GM10266 (cell line): ENCODE measurements around the gene VSIG10.

Experiments used
- DNase-seq: peaks from one replicate; pipeline ENCODE4 v3.0.0; 2012; ENCODE audit errors: extremely low spot score
- TF ChIP-seq, protein P1 (sequence below): IDR thresholded peaks from 2 replicates; pipeline ENCODE4 v1.5.1; 2012; ENCODE audit warnings: mild to moderate bottlenecking, low read depth; ENCODE audit not compliant: control insufficient read depth, insufficient read depth; ENCODE audit errors: missing control alignments

The VSIG10 gene, protein sequence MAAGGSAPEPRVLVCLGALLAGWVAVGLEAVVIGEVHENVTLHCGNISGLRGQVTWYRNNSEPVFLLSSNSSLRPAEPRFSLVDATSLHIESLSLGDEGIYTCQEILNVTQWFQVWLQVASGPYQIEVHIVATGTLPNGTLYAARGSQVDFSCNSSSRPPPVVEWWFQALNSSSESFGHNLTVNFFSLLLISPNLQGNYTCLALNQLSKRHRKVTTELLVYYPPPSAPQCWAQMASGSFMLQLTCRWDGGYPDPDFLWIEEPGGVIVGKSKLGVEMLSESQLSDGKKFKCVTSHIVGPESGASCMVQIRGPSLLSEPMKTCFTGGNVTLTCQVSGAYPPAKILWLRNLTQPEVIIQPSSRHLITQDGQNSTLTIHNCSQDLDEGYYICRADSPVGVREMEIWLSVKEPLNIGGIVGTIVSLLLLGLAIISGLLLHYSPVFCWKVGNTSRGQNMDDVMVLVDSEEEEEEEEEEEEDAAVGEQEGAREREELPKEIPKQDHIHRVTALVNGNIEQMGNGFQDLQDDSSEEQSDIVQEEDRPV

DNA sequence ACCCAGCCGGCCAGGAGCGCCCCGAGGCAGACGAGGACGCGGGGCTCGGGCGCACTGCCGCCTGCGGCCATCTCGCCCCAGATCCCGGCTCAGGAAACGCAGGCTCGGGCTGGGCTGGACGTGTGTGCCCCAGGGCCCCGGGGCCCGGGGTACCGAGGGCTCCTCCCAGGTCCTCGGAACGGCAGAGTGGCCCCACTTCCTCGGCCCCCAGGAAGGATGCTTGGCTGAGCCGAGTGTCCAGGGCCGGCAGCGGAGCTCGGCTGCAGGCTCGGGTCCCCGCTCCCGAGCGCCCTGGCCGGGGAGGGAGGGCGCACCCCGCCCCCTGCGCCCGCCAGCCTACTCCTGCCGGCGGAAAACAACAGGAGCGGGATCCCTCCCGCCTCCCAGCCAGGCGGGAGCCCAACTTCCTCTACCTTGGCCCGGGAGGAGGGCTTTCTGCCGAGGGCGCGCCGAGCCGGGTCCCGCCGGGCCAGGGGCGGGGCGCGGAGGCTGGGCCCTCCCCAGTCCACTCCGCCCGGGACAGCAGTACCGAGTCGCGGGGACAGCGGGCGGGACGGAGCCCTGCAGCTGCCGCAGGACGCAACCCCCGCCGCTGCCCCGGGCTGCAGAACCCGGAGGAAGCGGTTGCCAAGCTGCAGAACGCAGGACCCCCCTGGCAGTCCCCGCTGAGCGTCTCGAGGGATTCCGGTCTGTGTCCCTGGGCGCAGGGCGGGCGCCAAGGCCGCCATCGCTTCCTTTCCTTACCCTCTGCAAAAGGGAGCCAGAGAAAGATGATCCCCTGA is at the start of gene VSIG10:
Gene VSIG10, minus strand, starts transcription at position 411 of the 782 bp plus-strand sequence. Its CDS starts 340 bp downstream, at position 71.
- DNase-seq, result peak; percentile 73
- TF ChIP-seq, protein P1, sequence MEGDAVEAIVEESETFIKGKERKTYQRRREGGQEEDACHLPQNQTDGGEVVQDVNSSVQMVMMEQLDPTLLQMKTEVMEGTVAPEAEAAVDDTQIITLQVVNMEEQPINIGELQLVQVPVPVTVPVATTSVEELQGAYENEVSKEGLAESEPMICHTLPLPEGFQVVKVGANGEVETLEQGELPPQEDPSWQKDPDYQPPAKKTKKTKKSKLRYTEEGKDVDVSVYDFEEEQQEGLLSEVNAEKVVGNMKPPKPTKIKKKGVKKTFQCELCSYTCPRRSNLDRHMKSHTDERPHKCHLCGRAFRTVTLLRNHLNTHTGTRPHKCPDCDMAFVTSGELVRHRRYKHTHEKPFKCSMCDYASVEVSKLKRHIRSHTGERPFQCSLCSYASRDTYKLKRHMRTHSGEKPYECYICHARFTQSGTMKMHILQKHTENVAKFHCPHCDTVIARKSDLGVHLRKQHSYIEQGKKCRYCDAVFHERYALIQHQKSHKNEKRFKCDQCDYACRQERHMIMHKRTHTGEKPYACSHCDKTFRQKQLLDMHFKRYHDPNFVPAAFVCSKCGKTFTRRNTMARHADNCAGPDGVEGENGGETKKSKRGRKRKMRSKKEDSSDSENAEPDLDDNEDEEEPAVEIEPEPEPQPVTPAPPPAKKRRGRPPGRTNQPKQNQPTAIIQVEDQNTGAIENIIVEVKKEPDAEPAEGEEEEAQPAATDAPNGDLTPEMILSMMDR, result no peak

- no peak for DNase-seq
- TF ChIP-seq, protein P1, result no peak
Measured at GRCh38 chr12:118151755-118152154, 47.9 kb upstream of the VSIG10 start.

GRCh38 chr12:118150625-118151024 is 46.8 kb upstream of the VSIG10 start:
- no peak for DNase-seq
- TF ChIP-seq, protein P1, result no peak

DNA sequence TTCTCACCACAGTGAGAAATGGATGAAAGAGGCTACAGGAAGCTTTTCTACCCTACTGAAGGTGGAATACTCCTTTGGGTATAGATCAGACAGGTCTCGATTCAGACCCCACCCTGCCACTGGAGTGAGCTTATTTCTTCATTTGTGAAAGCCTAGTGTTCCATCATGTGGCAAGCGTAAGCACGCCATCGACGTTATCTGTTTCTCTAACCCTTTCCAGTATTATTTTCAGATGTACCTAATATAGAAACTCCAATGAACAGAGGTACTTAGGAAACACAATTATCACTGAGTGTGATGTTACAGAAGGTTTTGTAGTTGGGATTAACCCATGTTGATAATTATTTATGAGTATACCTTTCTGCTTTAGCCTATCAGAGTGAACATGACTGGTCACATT is 44.5 kb upstream of the VSIG10 start:
- TF ChIP-seq, protein P1, result no peak
- no peak for DNase-seq

- DNase-seq, result no peak
- TF ChIP-seq, protein P1, result no peak
Measured at GRCh38 chr12:118145798-118146156, 42.0 kb upstream of the VSIG10 start.

DNA sequence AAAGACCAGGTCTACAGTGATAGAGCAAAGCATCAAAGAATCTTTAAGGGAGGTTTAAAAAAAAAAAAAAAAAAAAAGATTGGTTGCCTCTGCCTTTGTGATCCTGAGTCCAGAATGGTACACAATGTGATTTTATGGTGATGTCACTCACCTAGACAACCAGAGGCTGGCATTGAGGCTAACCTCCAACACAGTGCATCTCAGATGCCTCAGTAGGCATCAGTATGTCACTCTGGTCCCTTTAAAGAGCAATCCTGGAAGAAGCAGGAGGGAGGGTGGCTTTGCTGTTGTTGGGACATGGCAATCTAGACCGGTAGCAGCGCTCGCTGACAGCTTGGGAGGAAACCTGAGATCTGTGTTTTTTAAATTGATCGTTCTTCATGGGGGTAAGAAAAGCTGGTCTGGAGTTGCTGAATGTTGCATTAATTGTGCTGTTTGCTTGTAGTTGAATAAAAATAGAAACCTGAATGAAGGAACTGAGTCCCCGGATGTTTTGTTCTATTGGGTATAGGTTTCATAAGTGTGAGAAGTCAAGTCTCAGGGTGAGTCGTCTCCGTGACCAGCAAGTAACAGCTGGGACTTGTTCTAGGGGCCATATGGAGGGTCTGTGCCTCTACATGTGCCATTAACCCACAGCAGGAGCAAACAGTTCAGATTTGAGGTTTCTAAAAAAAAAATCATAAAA is 41.4 kb upstream of the VSIG10 start:
- TF ChIP-seq, protein P1, result no peak

More for the DNA sequence above, 41.4 kb upstream of the VSIG10 start:
- DNase-seq, result peak; percentile 28
